ENCODE results near the gene SCO1.

The SCO1 gene

GRCh38 chr17:10651927-10652326, 45.4 kb downstream of the SCO1 start:
- no peak for DNase-seq (ENCODE audit: low spot score)
- TF ChIP-seq, protein P1, sequence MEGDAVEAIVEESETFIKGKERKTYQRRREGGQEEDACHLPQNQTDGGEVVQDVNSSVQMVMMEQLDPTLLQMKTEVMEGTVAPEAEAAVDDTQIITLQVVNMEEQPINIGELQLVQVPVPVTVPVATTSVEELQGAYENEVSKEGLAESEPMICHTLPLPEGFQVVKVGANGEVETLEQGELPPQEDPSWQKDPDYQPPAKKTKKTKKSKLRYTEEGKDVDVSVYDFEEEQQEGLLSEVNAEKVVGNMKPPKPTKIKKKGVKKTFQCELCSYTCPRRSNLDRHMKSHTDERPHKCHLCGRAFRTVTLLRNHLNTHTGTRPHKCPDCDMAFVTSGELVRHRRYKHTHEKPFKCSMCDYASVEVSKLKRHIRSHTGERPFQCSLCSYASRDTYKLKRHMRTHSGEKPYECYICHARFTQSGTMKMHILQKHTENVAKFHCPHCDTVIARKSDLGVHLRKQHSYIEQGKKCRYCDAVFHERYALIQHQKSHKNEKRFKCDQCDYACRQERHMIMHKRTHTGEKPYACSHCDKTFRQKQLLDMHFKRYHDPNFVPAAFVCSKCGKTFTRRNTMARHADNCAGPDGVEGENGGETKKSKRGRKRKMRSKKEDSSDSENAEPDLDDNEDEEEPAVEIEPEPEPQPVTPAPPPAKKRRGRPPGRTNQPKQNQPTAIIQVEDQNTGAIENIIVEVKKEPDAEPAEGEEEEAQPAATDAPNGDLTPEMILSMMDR (IDR thresholded peaks at IDR 0.05; ENCODE audit: extremely low read depth, insufficient read depth, missing control alignments), result no peak
- in situ Hi-C loops (cut with MboI; ENCODE audit: low pct_unique_long_range_greater_than_20kb, low sequenced_read_pairs, unreplicated experiment), result loop anchor here (10.0 kb wide), 1 partner anchor 193 kb away; no protein-coding TSS in a partner anchor

- in situ Hi-C loops (cut with MboI; ENCODE audit: low pct_unique_long_range_greater_than_20kb, low sequenced_read_pairs, unreplicated experiment), result loop anchor here (10.0 kb wide), 1 partner anchor 195 kb away; no protein-coding TSS in a partner anchor
- TF ChIP-seq, protein P1 (IDR thresholded peaks at IDR 0.05; ENCODE audit: extremely low read depth, insufficient read depth, missing control alignments), result no peak
- no peak for DNase-seq (ENCODE audit: low spot score)
These were observed 47.7 kb downstream of the SCO1 start for GRCh38 chr17:10649602-10650001.

DNA sequence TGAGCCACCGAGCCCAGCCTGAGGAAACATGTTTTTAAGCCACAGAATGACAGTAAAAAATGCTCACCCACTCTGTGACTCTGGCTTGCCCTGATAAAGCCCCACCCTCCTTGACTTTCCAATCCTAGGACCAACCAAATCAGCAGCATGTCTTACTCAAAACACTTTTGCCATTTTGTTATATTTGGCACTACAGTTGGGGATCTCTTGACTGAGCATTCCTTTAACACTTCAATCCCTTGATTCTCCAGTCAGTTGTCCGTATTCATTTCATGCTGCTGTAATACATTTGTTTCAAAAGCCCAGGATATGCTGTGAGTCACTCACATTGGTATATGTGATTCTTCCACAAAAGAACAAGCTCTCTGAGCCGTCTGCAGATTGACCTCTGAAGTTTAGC, 48.4 kb downstream of the SCO1 start:
- DNase-seq (ENCODE audit: low spot score), result no peak
- TF ChIP-seq, protein P1 (IDR thresholded peaks at IDR 0.05; ENCODE audit: extremely low read depth, insufficient read depth, missing control alignments), result no peak
- in situ Hi-C loops (cut with MboI; ENCODE audit: low pct_unique_long_range_greater_than_20kb, low sequenced_read_pairs, unreplicated experiment), result no loop called here

DNA sequence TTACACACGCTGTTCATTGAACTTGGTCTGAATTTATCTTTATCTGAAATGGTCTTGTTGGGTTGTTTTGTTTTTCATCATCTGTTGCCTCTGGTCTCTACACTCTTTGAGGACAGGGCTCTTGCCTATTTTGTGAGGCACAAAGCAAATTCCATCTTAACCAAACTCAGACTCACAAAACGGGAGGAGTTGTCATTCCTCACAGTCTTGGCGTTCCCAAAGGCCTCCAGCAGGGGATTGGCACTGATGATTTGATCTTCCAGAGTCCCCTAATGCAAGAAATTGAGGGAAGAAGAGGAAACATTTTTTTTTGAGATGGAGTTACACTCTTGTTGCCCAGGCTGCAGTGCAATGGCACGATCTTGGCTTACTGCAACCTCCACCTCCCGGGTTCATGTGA, 49.0 kb downstream of the SCO1 start:
- in situ Hi-C loops (cut with MboI; ENCODE audit: low pct_unique_long_range_greater_than_20kb, low sequenced_read_pairs, unreplicated experiment), result no loop called here
- TF ChIP-seq, protein P1 (IDR thresholded peaks at IDR 0.05; ENCODE audit: extremely low read depth, insufficient read depth, missing control alignments), result no peak
- no peak for DNase-seq (ENCODE audit: low spot score)

DNA sequence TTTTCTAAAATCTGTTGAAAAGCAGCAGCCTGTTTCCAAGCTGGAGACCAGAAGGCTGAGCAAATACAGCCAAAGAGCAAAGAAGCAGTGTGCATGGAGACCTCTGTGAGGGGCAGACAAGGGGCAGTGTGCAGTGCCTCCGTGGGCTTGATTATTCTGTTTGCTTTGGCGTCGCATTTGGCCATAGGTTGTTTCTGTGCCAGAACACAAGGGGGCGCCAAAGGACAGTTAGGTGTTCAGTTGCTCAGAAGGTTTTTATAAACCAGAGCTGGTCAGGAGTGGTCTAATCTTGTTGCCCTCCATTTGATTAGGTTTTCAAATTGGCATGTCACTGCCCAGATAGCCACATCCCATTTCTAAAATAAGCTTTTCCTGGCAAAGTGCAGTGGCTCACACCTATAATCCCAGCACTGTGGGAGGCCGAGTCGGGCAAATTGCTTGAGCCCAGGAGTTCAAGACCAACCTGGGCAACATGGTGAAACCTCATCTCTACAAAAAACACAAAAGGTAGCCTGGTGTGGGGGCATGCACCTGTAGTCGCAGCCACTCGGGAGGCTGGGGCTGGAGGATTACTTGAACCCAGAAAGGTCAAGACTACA, 50.8 kb downstream of the SCO1 start:
- TF ChIP-seq, protein P1 (IDR thresholded peaks at IDR 0.05; ENCODE audit: extremely low read depth, insufficient read depth, missing control alignments), result peak; percentile 90
- in situ Hi-C loops (cut with MboI; ENCODE audit: low pct_unique_long_range_greater_than_20kb, low sequenced_read_pairs, unreplicated experiment), result no loop called here
- DNase-seq (ENCODE audit: low spot score), result peak; percentile 72

DNA sequence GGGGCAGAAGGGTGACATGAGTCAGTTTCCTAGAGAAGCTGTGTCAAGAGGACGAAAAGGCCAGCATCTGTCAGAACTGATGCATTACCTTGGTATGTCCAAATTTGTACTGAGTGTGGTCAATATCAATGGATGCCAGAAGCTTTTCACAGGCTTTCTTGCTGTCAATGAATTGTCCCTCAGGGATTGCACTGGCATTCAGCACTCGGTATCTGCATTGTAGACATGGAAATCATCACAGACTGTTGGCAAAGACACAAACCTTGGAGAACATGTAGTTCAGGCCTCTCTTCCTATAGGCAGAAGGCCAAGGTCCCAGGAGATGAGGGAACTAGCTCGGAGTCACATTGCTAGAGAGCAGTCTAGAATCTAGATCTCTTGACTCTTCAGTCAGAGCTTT, 56.9 kb downstream of the SCO1 start:
- no peak for DNase-seq (ENCODE audit: low spot score)
- TF ChIP-seq, protein P1 (IDR thresholded peaks at IDR 0.05; ENCODE audit: extremely low read depth, insufficient read depth, missing control alignments), result no peak
- in situ Hi-C loops (cut with MboI; ENCODE audit: low pct_unique_long_range_greater_than_20kb, low sequenced_read_pairs, unreplicated experiment), result no loop called here
